Keratinocyte (primary cell): Measurements from ENCODE around the gene RAMP1. TPM values are rescaled to one million over a fixed set of nuclear protein-coding genes. Genes with fewer than 3 reads are reported as not detected.

Experiments used
- DNase-seq: peaks from one replicate; pipeline ENCODE4 v3.0.0-alpha.2; 2011; ENCODE audit warnings: low read depth, missing footprints, low spot score
- FAIRE-seq: peaks from 2 replicates; lab custom pipeline; 2011; peaks lifted over from hg19 to GRCh38; lab: Jason Lieb, UNC
- H2AFZ ChIP-seq: 2 replicates; pipeline ENCODE4 v1.6.0; 2012; ENCODE audit warnings: low read length, control low read depth, inconsistent platforms; ENCODE audit not compliant: control insufficient read depth
- H3K27ac ChIP-seq: 2 replicates; pipeline ENCODE4 v1.5.1; 2011; ENCODE audit warnings: low read length; ENCODE audit not compliant: control insufficient read depth, insufficient read depth
- H3K27me3 ChIP-seq: 3 replicates; pipeline ENCODE4 v1.6.0; 2011; ENCODE audit warnings: low read length; ENCODE audit not compliant: control insufficient read depth, insufficient read depth; ENCODE audit errors: extremely low read depth
- H3K36me3 ChIP-seq, 2 experiments: 2 replicates in 1 of 2; 3 replicates in 1 of 2; pipeline ENCODE4 v1.5.1; 2011; ENCODE audit warnings: low read length in 2 of 2, mild to moderate bottlenecking in 1 of 2; ENCODE audit not compliant: control insufficient read depth in 2 of 2, insufficient read depth in 2 of 2; ENCODE audit errors: extremely low read depth in 1 of 2
- H3K4me1 ChIP-seq: 3 replicates; pipeline ENCODE4 v1.5.1; 2011; ENCODE audit warnings: low read length; ENCODE audit not compliant: control insufficient read depth, insufficient read depth; ENCODE audit errors: extremely low read depth
- H3K4me2 ChIP-seq: 3 replicates; pipeline ENCODE4 v1.6.0; 2011; ENCODE audit warnings: low read depth, low read length; ENCODE audit not compliant: control insufficient read depth, insufficient read depth; ENCODE audit errors: extremely low read depth
- H3K4me3 ChIP-seq, 3 experiments: fragments of 200-600 bp in 1 of 3; sonication (generic) in 1 of 3; 2 replicates in 2 of 3; 3 replicates in 1 of 3; pipeline ENCODE4 v1.5.1; 2011 to 2016; ENCODE audit warnings: low read length in 3 of 3, mild to moderate bottlenecking in 3 of 3, control low read depth in 2 of 3, inconsistent platforms in 1 of 3, low read depth in 1 of 3, mixed read lengths in 1 of 3, mixed run types in 1 of 3, moderate library complexity in 1 of 3; ENCODE audit not compliant: control insufficient read depth in 2 of 3, insufficient read depth in 2 of 3; ENCODE audit errors: extremely low read depth in 1 of 3
- H3K79me2 ChIP-seq: 2 replicates; pipeline ENCODE4 v1.6.0; 2012; ENCODE audit warnings: low read length; ENCODE audit not compliant: control insufficient read depth, insufficient read depth
- H3K9ac ChIP-seq: 3 replicates; pipeline ENCODE4 v1.6.0; 2011; ENCODE audit warnings: low read length; ENCODE audit not compliant: control insufficient read depth, insufficient read depth; ENCODE audit errors: extremely low read depth
- H3K9me1 ChIP-seq: 3 replicates; pipeline ENCODE4 v1.6.0; 2011; ENCODE audit warnings: low read length; ENCODE audit not compliant: control insufficient read depth, insufficient read depth; ENCODE audit errors: extremely low read depth
- H3K9me3 ChIP-seq: 2 replicates; pipeline ENCODE4 v1.5.1; 2012; ENCODE audit warnings: low read depth, low read length; ENCODE audit not compliant: control insufficient read depth
- H4K20me1 ChIP-seq: 3 replicates; pipeline ENCODE4 v1.6.0; 2011; ENCODE audit warnings: low read length; ENCODE audit not compliant: control insufficient read depth, insufficient read depth; ENCODE audit errors: extremely low read depth
- CTCF ChIP-seq, 3 experiments: IDR thresholded peaks in 1 of 3; conservative IDR thresholded peaks in 1 of 3; optimal IDR thresholded peaks in 1 of 3; 2 replicates in 2 of 3; 3 replicates in 1 of 3; pipeline versions ENCODE3 to v1.5.1; 2011; ENCODE audit warnings: low read length in 3 of 3, mild to moderate bottlenecking in 3 of 3, moderate library complexity in 2 of 3, control low read depth in 1 of 3, inconsistent platforms in 1 of 3; ENCODE audit not compliant: insufficient read depth in 2 of 3; ENCODE audit errors: extremely low read depth in 1 of 3
- EZH2 ChIP-seq: IDR thresholded peaks from one replicate; pipeline ENCODE4 v1.6.1; 2012; ENCODE audit warnings: inconsistent platforms, mild to moderate bottlenecking, low read length, moderate library complexity
- dilution Hi-C: fragments of 300-500 bp; cut with MboI; formaldehyde crosslinking; loops from one replicate; pipeline ENCODE4 v1.7.0; 2020; ENCODE audit warnings: low sequenced_read_pairs; ENCODE audit not compliant: extremely low pct_ligation_motif_present
- polyA plus RNA-seq, 5 experiments: library from polyadenylated mRNA; depleted of rRNA in 3 of 5; stranded (reverse) in 3 of 5; stranded (forward) in 1 of 5; unstranded in 1 of 5; fragments of >200 nt; gene quantifications; 1 replicate in 1 of 5; 2 replicates in 3 of 5; 3 replicates in 1 of 5; pipeline versions ENCODE4 v1.2.1 to v1.2.3, GENCODE V29; 2011 to 2012; ENCODE audit warnings: missing spikeins in 2 of 5, low read depth in 1 of 5, low replicate concordance in 1 of 5

Gene RAMP1
- polyA plus RNA-seq, 1 donor (not counting 4 experiments of a cell fraction or from before 2014, with no cell fraction given): 0.69 TPM

GRCh38 chr2:237823544-237823943 lies 35.9 kb upstream of the RAMP1 start:
- Histone ChIP-seq H3K27ac (no peak overlapping the region), H4K20me1 (no peaks in the 10 kb centered on the region), H3K4me2 (no peak overlapping the region), H3K9me3 (no peaks in the 10 kb centered on the region), H3K4me3 (no peak overlapping the region), H3K36me3 (no peaks in the 10 kb centered on the region), H3K79me2 (no peaks in the 10 kb centered on the region), H3K27me3 (no peaks in the 10 kb centered on the region), H2AFZ (no peak overlapping the region), H3K9me1 (no peaks in the 10 kb centered on the region), H3K9ac (no peak overlapping the region), H3K4me1 (peaks cover 12% of the 10 kb centered on the region)
- TF ChIP-seq CTCF (optimal IDR thresholded peaks at IDR 0.05 in 1 of 3, IDR thresholded peaks at IDR 0.05 in 1 of 3, conservative IDR thresholded peaks at IDR 0.05 in 1 of 3; ENCODE audit: extremely low read depth in 1 of 3, insufficient read depth in 2 of 3, low read length in 3 of 3) (no peak), EZH2 (no peak)
- FAIRE-seq (no peak), DNase-seq (no peak)
- dilution Hi-C loops: no loop called here

- H3K9ac ChIP-seq: no peak overlapping the region
- H3K4me3 ChIP-seq: no peak overlapping the region
- no peak overlapping the region for H3K27ac ChIP-seq
- no peak for DNase-seq
- no peaks in the 10 kb centered on the region for H3K9me1 ChIP-seq
- no peaks in the 10 kb centered on the region for H3K36me3 ChIP-seq
- H3K4me2 ChIP-seq: peak overlapping the region; percentile 50
- no peaks in the 10 kb centered on the region for H3K79me2 ChIP-seq
- H3K9me3 ChIP-seq: no peaks in the 10 kb centered on the region
- no peaks in the 10 kb centered on the region for H3K27me3 ChIP-seq
- dilution Hi-C loops: no loop called here
- FAIRE-seq: peak; percentile 82
- no peak for TF ChIP-seq EZH2
- no peak for TF ChIP-seq CTCF (optimal IDR thresholded peaks at IDR 0.05 in 1 of 3, IDR thresholded peaks at IDR 0.05 in 1 of 3, conservative IDR thresholded peaks at IDR 0.05 in 1 of 3; ENCODE audit: extremely low read depth in 1 of 3, insufficient read depth in 2 of 3, low read length in 3 of 3)
- peaks cover 12% of the 10 kb centered on the region for H3K4me1 ChIP-seq
- no peaks in the 10 kb centered on the region for H4K20me1 ChIP-seq
- peak overlapping the region; percentile 76 for H2AFZ ChIP-seq
Measured at GRCh38 chr2:237824085-237824484, 35.3 kb upstream of the RAMP1 start.
